Parathyroid adenoma (tissue), 2 donors: Measurements from ENCODE around the gene TMEM9.

Experiments
- H2AFZ ChIP-seq: fragments of 300-600 bp; sonication (generic); one replicate; pipeline ENCODE4 v1.7.0; 2017; ENCODE audit warnings: antibody characterized with exemption, mild to moderate bottlenecking
- H3K27ac ChIP-seq: fragments of 300-600 bp; sonication (generic); one replicate; pipeline ENCODE4 v1.7.0; 2017
- H3K27me3 ChIP-seq: fragments of 300-600 bp; sonication (generic); one replicate; pipeline ENCODE4 v1.7.0; 2017; ENCODE audit warnings: low read length; ENCODE audit not compliant: control insufficient read depth, insufficient read depth
- H3K36me3 ChIP-seq: fragments of 300-600 bp; sonication (generic); one replicate; pipeline ENCODE4 v1.7.0; 2017; ENCODE audit warnings: low read length; ENCODE audit not compliant: control insufficient read depth, insufficient read depth
- H3K4me1 ChIP-seq: fragments of 300-600 bp; sonication (generic); one replicate; pipeline ENCODE4 v1.7.0; 2017; ENCODE audit warnings: control low read depth
- H3K4me2 ChIP-seq: fragments of 300-600 bp; sonication (generic); one replicate; pipeline ENCODE4 v1.7.0; 2017; ENCODE audit warnings: low read length
- H3K4me3 ChIP-seq: fragments of 300-600 bp; sonication (generic); one replicate; pipeline ENCODE4 v1.7.0; 2017; ENCODE audit warnings: low read depth, low read length
- H3K79me2 ChIP-seq: fragments of 300-600 bp; sonication (generic); one replicate; pipeline ENCODE4 v1.7.0; 2017; ENCODE audit warnings: control low read depth
- H3K9ac ChIP-seq: fragments of 300-600 bp; sonication (generic); one replicate; pipeline ENCODE4 v1.7.0; 2017; ENCODE audit warnings: mild to moderate bottlenecking
- H3K9me3 ChIP-seq: fragments of 300-600 bp; sonication (generic); one replicate; pipeline ENCODE4 v1.7.0; 2017; ENCODE audit warnings: low read length; ENCODE audit not compliant: control insufficient read depth
- TF ChIP-seq, protein P1 (sequence below): fragments of 300-600 bp; sonication (generic); IDR thresholded peaks from one replicate; pipeline ENCODE4 v1.7.0; 2017; ENCODE audit warnings: antibody characterized with exemption, mild to moderate bottlenecking
- donor health status: primary hyperparathyroidism.

TMEM9 gene

DNA sequence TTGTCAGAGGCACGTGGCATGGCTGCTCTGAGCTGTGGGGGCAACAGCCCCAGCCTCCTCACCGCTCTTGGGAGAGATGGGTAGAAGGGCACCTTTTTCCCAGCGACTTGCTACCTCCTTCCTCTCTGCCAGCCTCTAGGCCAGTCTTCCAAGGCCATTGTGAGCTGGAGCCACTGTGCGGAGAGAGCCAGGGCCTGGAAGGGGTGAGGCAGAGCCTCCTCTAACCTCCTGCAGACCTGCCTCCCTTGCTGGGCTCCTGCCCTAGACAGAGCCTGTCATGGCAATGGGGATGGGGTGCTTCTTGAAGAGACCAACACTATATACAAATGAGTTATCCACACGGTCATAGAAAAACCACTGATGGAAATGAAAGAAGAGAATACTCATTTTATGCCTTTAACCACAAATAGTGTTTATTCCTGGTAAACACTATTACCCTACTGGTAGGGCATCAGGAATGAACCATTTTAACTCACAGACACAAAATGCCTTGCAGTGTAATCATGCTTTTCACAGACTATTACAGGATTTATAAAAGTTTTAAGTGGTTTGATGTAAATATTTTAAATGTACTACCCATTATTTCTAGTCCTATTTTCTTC is 31.4 kb upstream of the TMEM9 start:
- H3K79me2 ChIP-seq = no peaks in the 10 kb centered on the region
- no peaks in the 10 kb centered on the region for H3K27me3 ChIP-seq
- no peaks in the 10 kb centered on the region for H3K36me3 ChIP-seq
- H2AFZ ChIP-seq = no peak overlapping the region
- H3K4me3 ChIP-seq = no peak overlapping the region
- no peaks in the 10 kb centered on the region for H3K4me1 ChIP-seq
- TF ChIP-seq, protein P1, sequence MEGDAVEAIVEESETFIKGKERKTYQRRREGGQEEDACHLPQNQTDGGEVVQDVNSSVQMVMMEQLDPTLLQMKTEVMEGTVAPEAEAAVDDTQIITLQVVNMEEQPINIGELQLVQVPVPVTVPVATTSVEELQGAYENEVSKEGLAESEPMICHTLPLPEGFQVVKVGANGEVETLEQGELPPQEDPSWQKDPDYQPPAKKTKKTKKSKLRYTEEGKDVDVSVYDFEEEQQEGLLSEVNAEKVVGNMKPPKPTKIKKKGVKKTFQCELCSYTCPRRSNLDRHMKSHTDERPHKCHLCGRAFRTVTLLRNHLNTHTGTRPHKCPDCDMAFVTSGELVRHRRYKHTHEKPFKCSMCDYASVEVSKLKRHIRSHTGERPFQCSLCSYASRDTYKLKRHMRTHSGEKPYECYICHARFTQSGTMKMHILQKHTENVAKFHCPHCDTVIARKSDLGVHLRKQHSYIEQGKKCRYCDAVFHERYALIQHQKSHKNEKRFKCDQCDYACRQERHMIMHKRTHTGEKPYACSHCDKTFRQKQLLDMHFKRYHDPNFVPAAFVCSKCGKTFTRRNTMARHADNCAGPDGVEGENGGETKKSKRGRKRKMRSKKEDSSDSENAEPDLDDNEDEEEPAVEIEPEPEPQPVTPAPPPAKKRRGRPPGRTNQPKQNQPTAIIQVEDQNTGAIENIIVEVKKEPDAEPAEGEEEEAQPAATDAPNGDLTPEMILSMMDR = no peak
- H3K9ac ChIP-seq = no peak overlapping the region
- no peak overlapping the region for H3K27ac ChIP-seq
- H3K9me3 ChIP-seq = no peaks in the 10 kb centered on the region
- H3K4me2 ChIP-seq = no peak overlapping the region

GRCh38 chr1:201185123-201185453 is 30.8 kb upstream of the TMEM9 start:
- Histone ChIP-seq H3K4me1 (no peaks in the 10 kb centered on the region), H3K4me2 (no peak overlapping the region), H3K9me3 (no peaks in the 10 kb centered on the region), H3K36me3 (no peaks in the 10 kb centered on the region), H2AFZ (no peak overlapping the region), H3K4me3 (no peak overlapping the region), H3K79me2 (no peaks in the 10 kb centered on the region), H3K9ac (no peak overlapping the region), H3K27me3 (no peaks in the 10 kb centered on the region), H3K27ac (no peak overlapping the region)
- TF ChIP-seq, protein P1 = peak; percentile 41

DNA sequence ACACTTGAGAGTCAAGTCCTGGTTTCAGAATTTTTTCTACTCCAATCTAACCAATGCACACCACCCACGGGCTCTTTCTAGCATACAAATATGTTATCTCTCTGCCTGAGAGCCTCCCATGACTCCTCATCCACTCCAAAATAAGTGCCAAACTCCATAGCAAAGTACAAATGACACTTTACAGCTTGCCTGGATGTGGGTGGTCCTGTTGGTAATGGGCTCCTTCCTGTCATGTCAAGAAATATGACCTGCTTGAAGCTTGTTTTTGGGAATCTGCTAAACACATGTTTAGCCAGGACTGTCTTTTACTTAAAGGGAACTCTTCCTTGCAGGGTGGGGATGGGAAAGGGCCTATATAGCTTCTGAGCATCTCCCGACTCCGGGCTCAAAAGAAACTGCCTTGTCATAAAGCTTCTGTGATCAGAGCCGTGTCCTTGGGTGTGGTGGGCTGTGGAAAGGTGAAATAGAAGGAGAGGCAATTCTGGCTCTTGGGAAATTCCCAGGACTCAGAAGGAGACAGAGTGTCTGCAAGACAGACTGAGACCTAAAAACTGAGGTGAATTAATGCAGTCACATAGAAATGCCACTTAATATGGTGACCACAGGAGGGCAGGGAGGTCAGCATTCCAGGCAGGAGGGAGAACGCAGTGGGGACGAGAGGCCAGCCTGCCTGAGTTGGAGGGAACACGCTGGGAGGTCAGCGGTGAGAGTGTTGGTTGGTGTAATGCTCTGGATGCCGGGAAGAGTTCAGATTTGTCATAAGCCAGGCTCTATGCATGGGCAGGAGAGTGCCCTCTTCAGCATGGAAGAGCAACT is 30.2 kb upstream of the TMEM9 start:
- TF ChIP-seq, protein P1 = no peak
- H2AFZ ChIP-seq = no peak overlapping the region
- H3K79me2 ChIP-seq = no peaks in the 10 kb centered on the region
- H3K4me1 ChIP-seq = no peaks in the 10 kb centered on the region
- no peak overlapping the region for H3K9ac ChIP-seq
- H3K36me3 ChIP-seq = no peaks in the 10 kb centered on the region
- no peak overlapping the region for H3K27ac ChIP-seq
- H3K4me3 ChIP-seq = no peak overlapping the region
- H3K9me3 ChIP-seq = no peaks in the 10 kb centered on the region
- no peak overlapping the region for H3K4me2 ChIP-seq
- no peaks in the 10 kb centered on the region for H3K27me3 ChIP-seq

- TF ChIP-seq, protein P1 = no peak
- no peak overlapping the region for H3K9ac ChIP-seq
Observed at GRCh38 chr1:201183753-201184152, 29.5 kb upstream of the TMEM9 start.

More at GRCh38 chr1:201183753-201184152, 29.5 kb upstream of the TMEM9 start:
- Histone ChIP-seq H3K27ac (no peak overlapping the region), H3K4me1 (no peaks in the 10 kb centered on the region), H3K27me3 (no peaks in the 10 kb centered on the region), H3K79me2 (no peaks in the 10 kb centered on the region), H3K9me3 (no peaks in the 10 kb centered on the region), H3K36me3 (no peaks in the 10 kb centered on the region), H2AFZ (no peak overlapping the region), H3K4me2 (no peak overlapping the region), H3K4me3 (no peak overlapping the region)
